GM18951 (cell line): ENCODE results near the gene IFT172.

ENCODE experiments used
- POLR2A ChIP-seq: IDR thresholded peaks from 4 replicates; pipeline ENCODE4 v1.6.1; 2011; ENCODE audit warnings: mild to moderate bottlenecking; ENCODE audit not compliant: insufficient read length, insufficient read depth; ENCODE audit errors: extremely low read depth
- in situ Hi-C: fragments of 300-500 bp; cut with MboI; formaldehyde crosslinking; loops from one replicate; pipeline ENCODE4 v1.12.0; 2022; ENCODE audit warnings: low sequenced_read_pairs, mixed read lengths, inconsistent platforms; ENCODE audit not compliant: unreplicated experiment

IFT172 gene

GRCh38 chr2:27400348-27401135 is 89.0 kb downstream of the IFT172 start:
- in situ Hi-C loops: no loop called here
- no peak for TF ChIP-seq POLR2A

GRCh38 chr2:27398962-27399361 is 90.6 kb downstream of the IFT172 start:
- in situ Hi-C loops: no loop called here

More at GRCh38 chr2:27398962-27399361, 90.6 kb downstream of the IFT172 start:
- no peak for TF ChIP-seq POLR2A
